Measurements from ENCODE around the gene CAPZA3. TPM values are rescaled to one million over a fixed set of nuclear protein-coding genes. Genes with fewer than 3 reads are reported as not detected.

The CAPZA3 gene
- polyA plus RNA-seq, 1 donor from 2014 or later: not detected

DNA sequence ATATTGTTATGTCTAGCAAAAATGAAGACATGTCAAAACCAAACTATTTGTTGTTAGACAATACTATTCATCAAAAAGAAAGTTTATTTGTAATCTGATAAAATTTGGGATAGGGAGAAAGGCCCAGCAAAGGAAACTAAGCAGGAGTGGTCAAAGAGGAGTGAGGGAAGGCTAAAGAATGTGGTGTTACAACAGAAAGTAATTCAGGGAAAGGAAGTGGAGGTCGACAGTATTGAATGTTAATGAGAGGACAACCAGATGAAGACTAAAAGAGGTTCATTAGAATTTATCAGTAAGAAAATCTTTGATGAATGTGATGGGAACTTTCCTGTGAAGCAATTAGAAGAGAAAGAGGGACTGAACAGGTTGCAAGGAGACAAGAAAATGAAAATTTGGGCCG lies 34.0 kb upstream of the CAPZA3 start:
- Histone ChIP-seq H3K4me3 (ENCODE audit: low read length) (no peak overlapping the region), H3K79me2 (replicated peaks; ENCODE audit: insufficient read depth, low read length) (no peaks in the 10 kb centered on the region), H4K20me1 (ENCODE audit: insufficient read depth) (no peaks in the 10 kb centered on the region), H3K27me3 (ENCODE audit: insufficient read depth, low read depth, low read length) (no peaks in the 10 kb centered on the region), H3K9me3 (ENCODE audit: low read length) (peaks cover 6% of the 10 kb centered on the region), H3K9ac (ENCODE audit: low read length) (no peak overlapping the region), H2AFZ (ENCODE audit: low read depth, low read length) (no peak overlapping the region), H3K27ac (ENCODE audit: low read length) (no peak overlapping the region), H3K4me2 (ENCODE audit: low read length) (no peak overlapping the region), H3K9me2 (ENCODE audit: insufficient read depth, low read length) (no peaks in the 10 kb centered on the region), H3F3A (ENCODE audit: insufficient read depth, low read length, poor library complexity, severe bottlenecking) (no peaks in the 10 kb centered on the region), H3K36me3 (ENCODE audit: insufficient read depth, low read length) (no peaks in the 10 kb centered on the region)
- TF ChIP-seq, protein P1, sequence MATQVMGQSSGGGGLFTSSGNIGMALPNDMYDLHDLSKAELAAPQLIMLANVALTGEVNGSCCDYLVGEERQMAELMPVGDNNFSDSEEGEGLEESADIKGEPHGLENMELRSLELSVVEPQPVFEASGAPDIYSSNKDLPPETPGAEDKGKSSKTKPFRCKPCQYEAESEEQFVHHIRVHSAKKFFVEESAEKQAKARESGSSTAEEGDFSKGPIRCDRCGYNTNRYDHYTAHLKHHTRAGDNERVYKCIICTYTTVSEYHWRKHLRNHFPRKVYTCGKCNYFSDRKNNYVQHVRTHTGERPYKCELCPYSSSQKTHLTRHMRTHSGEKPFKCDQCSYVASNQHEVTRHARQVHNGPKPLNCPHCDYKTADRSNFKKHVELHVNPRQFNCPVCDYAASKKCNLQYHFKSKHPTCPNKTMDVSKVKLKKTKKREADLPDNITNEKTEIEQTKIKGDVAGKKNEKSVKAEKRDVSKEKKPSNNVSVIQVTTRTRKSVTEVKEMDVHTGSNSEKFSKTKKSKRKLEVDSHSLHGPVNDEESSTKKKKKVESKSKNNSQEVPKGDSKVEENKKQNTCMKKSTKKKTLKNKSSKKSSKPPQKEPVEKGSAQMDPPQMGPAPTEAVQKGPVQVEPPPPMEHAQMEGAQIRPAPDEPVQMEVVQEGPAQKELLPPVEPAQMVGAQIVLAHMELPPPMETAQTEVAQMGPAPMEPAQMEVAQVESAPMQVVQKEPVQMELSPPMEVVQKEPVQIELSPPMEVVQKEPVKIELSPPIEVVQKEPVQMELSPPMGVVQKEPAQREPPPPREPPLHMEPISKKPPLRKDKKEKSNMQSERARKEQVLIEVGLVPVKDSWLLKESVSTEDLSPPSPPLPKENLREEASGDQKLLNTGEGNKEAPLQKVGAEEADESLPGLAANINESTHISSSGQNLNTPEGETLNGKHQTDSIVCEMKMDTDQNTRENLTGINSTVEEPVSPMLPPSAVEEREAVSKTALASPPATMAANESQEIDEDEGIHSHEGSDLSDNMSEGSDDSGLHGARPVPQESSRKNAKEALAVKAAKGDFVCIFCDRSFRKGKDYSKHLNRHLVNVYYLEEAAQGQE (IDR thresholded peaks at IDR 0.05; ENCODE audit: borderline replicate concordance): no peak
- no peak for TF ChIP-seq MXI1 (conservative IDR thresholded peaks at IDR 0.05; ENCODE audit: poor library complexity, severe bottlenecking)
- TF ChIP-seq, protein P2, sequence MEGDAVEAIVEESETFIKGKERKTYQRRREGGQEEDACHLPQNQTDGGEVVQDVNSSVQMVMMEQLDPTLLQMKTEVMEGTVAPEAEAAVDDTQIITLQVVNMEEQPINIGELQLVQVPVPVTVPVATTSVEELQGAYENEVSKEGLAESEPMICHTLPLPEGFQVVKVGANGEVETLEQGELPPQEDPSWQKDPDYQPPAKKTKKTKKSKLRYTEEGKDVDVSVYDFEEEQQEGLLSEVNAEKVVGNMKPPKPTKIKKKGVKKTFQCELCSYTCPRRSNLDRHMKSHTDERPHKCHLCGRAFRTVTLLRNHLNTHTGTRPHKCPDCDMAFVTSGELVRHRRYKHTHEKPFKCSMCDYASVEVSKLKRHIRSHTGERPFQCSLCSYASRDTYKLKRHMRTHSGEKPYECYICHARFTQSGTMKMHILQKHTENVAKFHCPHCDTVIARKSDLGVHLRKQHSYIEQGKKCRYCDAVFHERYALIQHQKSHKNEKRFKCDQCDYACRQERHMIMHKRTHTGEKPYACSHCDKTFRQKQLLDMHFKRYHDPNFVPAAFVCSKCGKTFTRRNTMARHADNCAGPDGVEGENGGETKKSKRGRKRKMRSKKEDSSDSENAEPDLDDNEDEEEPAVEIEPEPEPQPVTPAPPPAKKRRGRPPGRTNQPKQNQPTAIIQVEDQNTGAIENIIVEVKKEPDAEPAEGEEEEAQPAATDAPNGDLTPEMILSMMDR (IDR thresholded peaks at IDR 0.05; ENCODE audit: poor library complexity, severe bottlenecking): no peak
- TF ChIP-seq TAF1 (IDR thresholded peaks at IDR 0.05; ENCODE audit: low read depth): no peak
- no peak for TF ChIP-seq EZH2 (IDR thresholded peaks at IDR 0.05; ENCODE audit: borderline replicate concordance, insufficient read depth, low read length, poor library complexity, severe bottlenecking)
- no peak for TF ChIP-seq SMC3 (conservative IDR thresholded peaks at IDR 0.05; ENCODE audit: poor library complexity)
- TF ChIP-seq EP300 (conservative IDR thresholded peaks at IDR 0.05; ENCODE audit: poor library complexity, severe bottlenecking): no peak
- TF ChIP-seq RAD21 (conservative IDR thresholded peaks at IDR 0.05): no peak
- no peak for TF ChIP-seq POLR2AphosphoS5 (IDR thresholded peaks at IDR 0.05)

DNA sequence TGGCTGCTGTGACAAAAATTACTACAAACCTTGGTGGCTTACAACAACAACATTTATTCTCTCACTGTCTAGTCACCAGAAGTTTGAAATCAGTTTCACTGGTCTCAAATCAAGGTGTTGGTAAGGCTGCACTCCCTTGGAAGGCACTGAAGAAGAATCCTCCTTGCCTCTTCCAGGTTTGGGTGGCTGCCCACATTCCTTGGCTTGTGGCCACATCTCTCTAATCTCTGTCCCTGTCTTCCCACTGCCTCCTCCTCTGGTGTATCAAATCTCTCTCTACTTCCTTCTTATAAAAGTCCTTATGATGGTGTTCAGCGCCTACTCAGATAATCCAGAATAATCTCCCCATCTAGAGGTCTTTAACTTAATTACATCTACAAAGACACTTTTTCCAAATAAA lies 31.1 kb upstream of the CAPZA3 start:
- no peak overlapping the region for H2AFZ ChIP-seq (ENCODE audit: low read depth, low read length)
- no peak overlapping the region for H3K4me3 ChIP-seq (ENCODE audit: low read length)
- no peaks in the 10 kb centered on the region for H3K9me2 ChIP-seq (ENCODE audit: insufficient read depth, low read length)
- H3K4me2 ChIP-seq (ENCODE audit: low read length): no peak overlapping the region
- peaks cover 6% of the 10 kb centered on the region for H3K9me3 ChIP-seq (ENCODE audit: low read length)
- H3K79me2 ChIP-seq (replicated peaks; ENCODE audit: insufficient read depth, low read length): no peaks in the 10 kb centered on the region
- no peaks in the 10 kb centered on the region for H3F3A ChIP-seq (ENCODE audit: insufficient read depth, low read length, poor library complexity, severe bottlenecking)
- TF ChIP-seq, protein P2 (IDR thresholded peaks at IDR 0.05; ENCODE audit: poor library complexity, severe bottlenecking): no peak
- TF ChIP-seq POLR2AphosphoS5 (IDR thresholded peaks at IDR 0.05) (no peak), SMC3 (conservative IDR thresholded peaks at IDR 0.05; ENCODE audit: poor library complexity) (no peak), EP300 (conservative IDR thresholded peaks at IDR 0.05; ENCODE audit: poor library complexity, severe bottlenecking) (no peak), TAF1 (IDR thresholded peaks at IDR 0.05; ENCODE audit: low read depth) (no peak), MXI1 (conservative IDR thresholded peaks at IDR 0.05; ENCODE audit: poor library complexity, severe bottlenecking) (no peak), RAD21 (conservative IDR thresholded peaks at IDR 0.05) (no peak), EZH2 (IDR thresholded peaks at IDR 0.05; ENCODE audit: borderline replicate concordance, insufficient read depth, low read length, poor library complexity, severe bottlenecking) (no peak)
- TF ChIP-seq, protein P1 (IDR thresholded peaks at IDR 0.05; ENCODE audit: borderline replicate concordance): no peak
- H3K36me3 ChIP-seq (ENCODE audit: insufficient read depth, low read length): no peaks in the 10 kb centered on the region
- no peak overlapping the region for H3K27ac ChIP-seq (ENCODE audit: low read length)
- H4K20me1 ChIP-seq (ENCODE audit: insufficient read depth): no peaks in the 10 kb centered on the region
- H3K9ac ChIP-seq (ENCODE audit: low read length): no peak overlapping the region
- H3K27me3 ChIP-seq (ENCODE audit: insufficient read depth, low read depth, low read length): no peaks in the 10 kb centered on the region

Data from neural cell (in vitro differentiated cells).